A549 (cell line): ENCODE measurements around the gene PADI6. TPM values are rescaled to one million over a fixed set of nuclear protein-coding genes. Genes with fewer than 3 reads are reported as not detected.
A peak's percentile ranks its signal among the peaks of the same experiment; 100 is the strongest.

Experiments used
- ATAC-seq, 2 experiments: fragments of 200-7000 bp in 1 of 2; fragments of >200 bp in 1 of 2; cut with Nextera tagmentation in 1 of 2; cut with Tn5 transposase in 1 of 2; 3 replicates each; pipeline versions ENCODE4 v1.8.0 to v1.9.1; 2018 to 2020; ENCODE audit warnings: mild to moderate bottlenecking in 1 of 2, moderate library complexity in 1 of 2
- CTCF ChIA-PET: fragments of 300-600 bp; sonication (Branson Sonifier 250); formaldehyde crosslinking; extraction: SDS; loops from one replicate; lab custom pipeline; 2021; ENCODE audit warnings: antibody characterized with exemption, inconsistent platforms; lab: Yijun Ruan, JAX
- POLR2A ChIA-PET: fragments of 350-600 bp; formaldehyde crosslinking; extraction: SDS; loops from one replicate; lab custom pipeline; 2021; ENCODE audit warnings: antibody characterized with exemption, inconsistent platforms; lab: Yijun Ruan, JAX
- DNase-seq, 2 experiments: peaks; one replicate each; pipeline versions ENCODE4 v3.0.0 to v3.0.0-alpha.2; 2011 to 2016; ENCODE audit warnings: low read depth in 1 of 2, low spot score in 1 of 2
- FAIRE-seq: peaks from 2 replicates; lab custom pipeline; 2011; peaks lifted over from hg19 to GRCh38; lab: Jason Lieb, UNC
- H3K27ac ChIP-seq, 2 experiments: fragments of >200 bp; sonication (Bioruptor Twin); formaldehyde crosslinking; 3 replicates each; pipeline ENCODE4 v1.5.1; 2016 to 2017
- H3K4me1 ChIP-seq: fragments of >200 bp; sonication (Bioruptor Twin); formaldehyde crosslinking; 3 replicates; pipeline ENCODE4 v1.6.1; 2016
- H3K4me2 ChIP-seq: fragments of >200 bp; sonication (Bioruptor Twin); formaldehyde crosslinking; 3 replicates; pipeline ENCODE4 v1.6.1; 2016
- H3K4me3 ChIP-seq: fragments of >200 bp; sonication (Bioruptor Twin); formaldehyde crosslinking; 3 replicates; pipeline ENCODE4 v1.5.1; 2016
- H3K9me3 ChIP-seq: fragments of >200 bp; sonication (Bioruptor Twin); formaldehyde crosslinking; 3 replicates; pipeline ENCODE4 v1.6.1; 2016
- BHLHE40 ChIP-seq: IDR thresholded peaks from 2 replicates; pipeline ENCODE4 v1.6.1; 2012; ENCODE audit warnings: low read depth, low read length, inconsistent platforms
- CHD2 ChIP-seq: fragments of 150-350 bp; IDR thresholded peaks from 2 replicates; pipeline ENCODE4 v1.6.1; 2014; ENCODE audit warnings: low read length; ENCODE audit not compliant: partially characterized antibody
- FOSB ChIP-seq: fragments of 250-450 bp; sonication (Bioruptor Pico); IDR thresholded peaks from 2 replicates; pipeline ENCODE4 v1.5.0; 2020; ENCODE audit warnings: mild to moderate bottlenecking, moderate library complexity
- HOXB5 ChIP-seq: fragments of 250-450 bp; sonication (Bioruptor Pico); IDR thresholded peaks from 2 replicates; pipeline ENCODE4 v1.5.0; 2020; ENCODE audit warnings: mild to moderate bottlenecking, moderate library complexity
- JUN ChIP-seq, 2 experiments: fragments of >200 bp; sonication (Bioruptor Twin); formaldehyde crosslinking; IDR thresholded peaks; 2 replicates in 1 of 2; 3 replicates in 1 of 2; pipeline ENCODE4 v1.6.1; 2016 to 2017
- MAFK ChIP-seq: fragments of 450-650 bp; IDR thresholded peaks from 2 replicates; pipeline ENCODE4 v1.6.1; 2014; ENCODE audit not compliant: partially characterized antibody
- MYC ChIP-seq: IDR thresholded peaks from 2 replicates; pipeline ENCODE4 v1.6.1; 2012; ENCODE audit warnings: mild to moderate bottlenecking, inconsistent platforms, low read length, improper control_type of control experiment, borderline replicate concordance
- PHF8 ChIP-seq: fragments of 200-600 bp; sonication (generic); IDR thresholded peaks from 2 replicates; pipeline ENCODE4 v1.6.1; 2016; ENCODE audit warnings: low read depth, mild to moderate bottlenecking, antibody characterized with exemption, moderate library complexity, borderline replicate concordance
- POLR2A ChIP-seq: IDR thresholded peaks from 2 replicates; pipeline ENCODE4 v1.6.1; 2012; ENCODE audit warnings: mild to moderate bottlenecking, low read length
- RAD21 ChIP-seq, 2 experiments: fragments of >200 bp in 1 of 2; sonication (Bioruptor Twin) in 1 of 2; formaldehyde crosslinking in 1 of 2; IDR thresholded peaks in 1 of 2; conservative IDR thresholded peaks in 1 of 2; 2 replicates in 1 of 2; 3 replicates in 1 of 2; pipeline ENCODE4 v1.6.1; 2012 to 2018; ENCODE audit warnings: inconsistent platforms in 1 of 2
- SMC3 ChIP-seq: fragments of >200 bp; sonication (Bioruptor Twin); formaldehyde crosslinking; IDR thresholded peaks from 3 replicates; pipeline ENCODE4 v1.6.1; 2018; ENCODE audit warnings: inconsistent platforms
- TP53 ChIP-seq: fragments of 250-450 bp; sonication (Bioruptor Pico); IDR thresholded peaks from 2 replicates; pipeline ENCODE4 v1.5.0; 2021; ENCODE audit warnings: mild to moderate bottlenecking, moderate library complexity
- ZSCAN20 ChIP-seq: fragments of 250-450 bp; sonication (Bioruptor Pico); IDR thresholded peaks from 2 replicates; pipeline ENCODE4 v1.8.0; 2022; ENCODE audit warnings: mild to moderate bottlenecking, moderate library complexity
- WGBS: methylation state at CpG from one replicate; pipeline ENCODE4 v1.1.6; 2017; ENCODE audit errors: missing lambda C conversion rate; 5-methylcytosine and 5-hydroxymethylcytosine counted together
- polyA plus RNA-seq, 4 experiments: library from polyadenylated mRNA; depleted of rRNA in 3 of 4; stranded (reverse); fragments of >200 nt; fragmentation: RNase III in 1 of 4; extraction: RNeasy Plus Mini Kit Qiagen cat#74134 plus additional on column Dnase treatment in 1 of 4; gene quantifications; 2 replicates in 3 of 4; 3 replicates in 1 of 4; pipeline ENCODE4 v1.2.3, GENCODE V29; 2011 to 2017
- TF ChIP-seq, protein P1 (sequence below): fragments of >200 bp; sonication (Bioruptor Twin); formaldehyde crosslinking; IDR thresholded peaks from 3 replicates; pipeline ENCODE4 v1.6.1; 2016
- TF ChIP-seq, protein P2 (sequence below): fragments of 250-450 bp; sonication (Bioruptor Pico); IDR thresholded peaks from 2 replicates; pipeline ENCODE4 v1.5.0; 2020; ENCODE audit warnings: low read depth, mild to moderate bottlenecking, moderate library complexity
- TF ChIP-seq, protein P3 (sequence below): fragments of >200 bp; sonication (Bioruptor Twin); formaldehyde crosslinking; IDR thresholded peaks from 3 replicates; pipeline ENCODE4 v1.5.1; 2016
- TF ChIP-seq, protein P4 (sequence below): fragments of >200 bp; sonication (Bioruptor Twin); formaldehyde crosslinking; IDR thresholded peaks from 2 replicates; pipeline ENCODE4 v1.6.1; 2016
- TF ChIP-seq, protein P5 (sequence below): IDR thresholded peaks from 2 replicates; pipeline ENCODE4 v1.6.1; 2012

PADI6 gene
- polyA plus RNA-seq, 2 of the 4 experiments (the other 2 are of a cell fraction): not detected

DNA sequence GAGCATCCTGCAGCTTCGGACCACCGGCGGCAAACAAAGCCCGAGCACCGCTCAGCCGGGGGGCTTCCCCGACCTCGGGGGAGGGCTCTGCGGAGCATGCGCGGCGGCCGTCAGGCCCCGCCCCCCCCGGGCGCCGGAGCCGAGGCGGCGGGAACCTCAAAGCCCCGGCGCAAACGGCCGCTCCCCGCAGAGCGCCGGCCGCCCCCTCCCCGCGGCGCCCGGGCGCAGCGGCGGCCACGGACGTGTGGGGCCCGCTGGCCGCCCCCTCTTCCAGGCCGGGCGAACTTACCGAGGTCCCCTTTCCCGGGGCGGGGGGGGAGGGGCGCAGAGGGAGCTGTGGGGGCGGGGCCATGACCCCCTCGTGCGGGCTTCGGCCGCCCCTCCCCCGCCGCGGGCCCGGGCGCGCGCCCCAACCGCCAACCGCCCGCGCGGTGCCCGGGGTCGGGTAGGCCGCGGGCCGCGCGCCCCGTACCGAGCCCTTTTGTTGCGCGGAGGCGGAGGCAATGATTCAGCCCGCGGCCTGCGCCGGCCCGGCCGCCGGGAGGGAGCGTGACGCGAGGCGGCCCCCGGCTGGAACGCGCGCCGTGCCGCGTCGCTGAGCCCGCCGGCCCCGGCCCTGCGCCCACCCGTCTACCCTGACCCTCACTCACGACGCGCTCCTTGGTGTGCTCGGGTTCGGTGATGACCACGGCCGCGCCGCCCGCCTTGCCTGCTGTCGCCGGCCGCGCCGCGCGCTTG, 65.8 kb downstream of the PADI6 start:
- POLR2A ChIA-PET: interaction anchor here (1.9 kb wide), 1 partner anchor 15 kb away, joined by 6 read pairs; no protein-coding TSS in a partner anchor

DNA sequence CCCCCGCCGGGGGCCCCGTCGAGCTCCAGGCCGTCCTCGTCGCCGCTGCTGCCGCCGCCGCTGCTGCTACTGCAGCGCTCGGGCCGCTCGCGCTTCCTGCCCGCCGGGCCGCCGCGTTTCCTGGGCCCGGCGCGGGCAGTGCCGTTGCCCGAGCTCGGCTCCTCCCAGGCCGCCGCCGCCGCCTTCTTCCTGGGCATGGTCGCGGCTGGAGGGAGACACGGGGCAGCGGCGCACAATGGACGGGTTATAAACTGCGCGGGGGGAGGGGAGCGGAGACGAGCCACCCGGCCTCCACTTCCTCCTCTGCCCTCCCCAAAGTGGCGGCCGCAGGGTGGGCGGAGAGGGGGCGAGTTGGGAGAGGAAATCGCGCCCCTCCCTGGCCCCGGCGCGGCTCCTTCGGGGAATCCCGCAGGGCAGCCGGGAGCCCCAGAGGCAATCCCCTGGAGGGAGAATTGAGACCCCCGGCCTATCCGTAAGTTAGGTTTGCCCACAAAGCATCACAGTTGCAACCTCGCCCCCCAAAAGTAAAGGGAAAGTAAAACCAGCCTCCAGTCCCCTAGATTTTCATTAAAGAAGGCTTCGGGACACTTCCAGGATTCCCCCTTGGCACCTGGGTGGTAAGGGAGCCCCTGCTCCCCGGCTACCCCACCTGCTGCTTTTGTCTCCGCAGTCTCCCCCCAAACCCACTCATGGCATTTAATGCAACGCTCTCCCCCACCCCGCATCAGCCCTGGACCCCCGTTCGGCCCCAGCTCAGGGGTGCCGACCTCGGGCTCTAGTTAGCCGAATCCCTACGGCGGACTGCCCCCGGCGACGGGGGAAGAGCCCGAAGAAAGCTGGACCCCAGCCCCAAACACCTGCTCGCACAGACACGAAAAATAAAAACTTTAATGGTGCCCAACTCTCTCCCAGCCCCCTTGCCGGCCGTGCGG, 66.6 kb downstream of the PADI6 start:
- H3K4me1 ChIP-seq: peaks cover 47% of the 10 kb centered on the region
- WGBS: under 1% methylated on average over 8 of the region's 78 CpGs
- ChIA-PET POLR2A (interaction anchor here (1.1 to 1.9 kb wide), 3 partner anchors 14 to 113 kb away, joined by 3 to 6 read pairs (median 3); no protein-coding TSS in a partner anchor), CTCF (interaction anchor here (0.6 to 2.8 kb wide), 8 partner anchors 9 to 449 kb away, joined by 3 to 11 read pairs (median 4); no protein-coding TSS in a partner anchor)
- TF ChIP-seq HOXB5 (CRISPR knock-in tag) (0 out of 2 replicates have a peak, but pooled peaks have one; percentile 21), ZSCAN20 (CRISPR knock-in tag) (no peak), CHD2 (no peak), RAD21 (conservative IDR thresholded peaks at IDR 0.05 in 1 of 2, IDR thresholded peaks at IDR 0.05 in 1 of 2) (no peak), MYC (no peak), BHLHE40 (no peak), PHF8 (no peak), TP53 (CRISPR knock-in tag) (peak; percentile 25; the same call in 1 of the 2 replicates), POLR2A (peak; percentile 15; the same call in 1 of the 2 replicates)
- peak overlapping the region; percentile 97 to 99 for H3K27ac ChIP-seq
- FAIRE-seq: no peak
- no peaks in the 10 kb centered on the region for H3K9me3 ChIP-seq
- peak; percentile 45 to 67 for ATAC-seq
- H3K4me3 ChIP-seq: peak overlapping the region; percentile 98
- DNase-seq: peak in 1 of 2 experiments; percentile 61
- peak overlapping the region; percentile 94 for H3K4me2 ChIP-seq

More for the DNA sequence above, 65.8 kb downstream of the PADI6 start:
- Histone ChIP-seq H3K4me3 (peak overlapping the region; percentile 98), H3K9me3 (no peaks in the 10 kb centered on the region), H3K4me1 (peaks cover 38% of the 10 kb centered on the region), H3K27ac (peak overlapping the region; percentile 97 to 99), H3K4me2 (peak overlapping the region; percentile 94)
- TF ChIP-seq, protein P1, sequence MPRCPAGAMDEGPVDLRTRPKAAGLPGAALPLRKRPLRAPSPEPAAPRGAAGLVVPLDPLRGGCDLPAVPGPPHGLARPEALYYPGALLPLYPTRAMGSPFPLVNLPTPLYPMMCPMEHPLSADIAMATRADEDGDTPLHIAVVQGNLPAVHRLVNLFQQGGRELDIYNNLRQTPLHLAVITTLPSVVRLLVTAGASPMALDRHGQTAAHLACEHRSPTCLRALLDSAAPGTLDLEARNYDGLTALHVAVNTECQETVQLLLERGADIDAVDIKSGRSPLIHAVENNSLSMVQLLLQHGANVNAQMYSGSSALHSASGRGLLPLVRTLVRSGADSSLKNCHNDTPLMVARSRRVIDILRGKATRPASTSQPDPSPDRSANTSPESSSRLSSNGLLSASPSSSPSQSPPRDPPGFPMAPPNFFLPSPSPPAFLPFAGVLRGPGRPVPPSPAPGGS: peak; percentile 27; the same call in 1 of the 3 replicates
- TF ChIP-seq SMC3: no peak
- peak in 1 of 2 experiments; percentile 77; a peak in 2 of 5 replicates for TF ChIP-seq JUN (IDR thresholded peaks at IDR 0.05)
- CTCF ChIA-PET: interaction anchor here (1.2 kb wide), 1 partner anchor 17 kb away, joined by 3 read pairs; no protein-coding TSS in a partner anchor
- no peak for FAIRE-seq
- peak in 1 of 2 experiments; percentile 35 for DNase-seq
- WGBS: 10% methylated on average over 2 of the region's 115 CpGs
- peak; percentile 5 to 39; a peak in 3 of 6 replicates for ATAC-seq

DNA sequence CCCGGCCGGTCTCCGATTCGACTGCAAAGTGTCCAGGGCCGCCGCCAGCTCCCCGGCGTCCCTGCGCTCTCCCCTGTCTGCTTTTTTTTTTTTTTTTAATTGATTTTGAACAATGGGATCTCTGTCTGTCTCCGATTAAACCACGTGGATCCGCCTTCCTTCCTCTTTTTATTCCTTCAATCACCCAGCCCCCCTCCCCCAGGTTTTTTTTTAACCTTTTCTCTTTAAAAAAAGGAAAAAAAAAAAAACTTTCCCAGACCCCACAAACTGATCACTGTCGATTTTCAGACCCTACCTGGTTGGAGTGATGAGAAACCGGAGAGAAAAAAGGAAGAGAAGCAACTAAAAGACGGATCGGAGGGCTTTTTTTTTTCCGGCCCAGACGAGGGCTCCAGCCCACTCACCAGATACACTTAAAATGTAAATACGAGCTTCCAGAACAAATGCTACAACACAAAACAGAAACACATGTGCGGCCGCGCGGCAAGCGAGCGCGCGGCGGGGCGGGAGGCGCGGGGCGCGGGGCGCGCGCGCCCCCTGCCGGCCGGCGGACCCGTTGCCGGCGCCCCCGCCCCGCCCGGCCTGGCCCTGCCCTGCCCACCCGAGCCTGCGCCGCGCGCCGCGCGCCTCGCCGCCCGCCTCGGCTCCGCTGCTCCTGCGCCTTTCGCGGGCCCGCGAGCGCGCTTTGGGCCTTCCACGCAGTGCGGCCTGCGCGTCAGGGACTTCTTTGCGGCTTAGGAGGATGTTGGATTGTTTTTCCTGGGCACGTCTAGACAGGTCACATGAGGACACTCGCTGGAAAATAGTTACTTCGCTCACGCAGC, 67.5 kb downstream of the PADI6 start, which contains the start of gene RCC2:
Gene RCC2 (minus strand): TSS at position 428 of the 824 bp plus-strand sequence. CDS start 1,163 bp downstream, outside the sequence.
- ATAC-seq (peak; percentile 62 to 65), FAIRE-seq (no peak), DNase-seq (peak; percentile 44 to 79)
- 1% methylated on average over 28 of the region's 75 CpGs for WGBS
- Histone ChIP-seq H3K4me3 (peak within 1 kb of the TSS; percentile 98), H3K27ac (peak within 1 kb of the TSS; percentile 97 to 99), H3K9me3 (no peaks in the 10 kb centered on the region), H3K4me2 (peak within 1 kb of the TSS; percentile 100), H3K4me1 (peaks cover 51% of the 10 kb centered on the region)
- POLR2A ChIA-PET: interaction anchor here (0.5 to 1.9 kb wide), 7 partner anchors 13 to 1612 kb away, joined by 3 to 10 read pairs (median 3); no protein-coding TSS in a partner anchor
- CTCF ChIA-PET: interaction anchor here (0.6 to 2.8 kb wide), 11 partner anchors 8 to 450 kb away, joined by 3 to 11 read pairs (median 4); no protein-coding TSS in a partner anchor
- no peak for TF ChIP-seq RAD21 (conservative IDR thresholded peaks at IDR 0.05 in 1 of 2, IDR thresholded peaks at IDR 0.05 in 1 of 2)
- TF ChIP-seq CHD2: peak; percentile 21
- peak; percentile 57 for TF ChIP-seq POLR2A
- TF ChIP-seq MAFK: no peak
- no peak for TF ChIP-seq FOSB (CRISPR knock-in tag)
- peak; percentile 31 to 51; a peak in 2 of 5 replicates for TF ChIP-seq JUN (IDR thresholded peaks at IDR 0.05)
- TF ChIP-seq, protein P2, sequence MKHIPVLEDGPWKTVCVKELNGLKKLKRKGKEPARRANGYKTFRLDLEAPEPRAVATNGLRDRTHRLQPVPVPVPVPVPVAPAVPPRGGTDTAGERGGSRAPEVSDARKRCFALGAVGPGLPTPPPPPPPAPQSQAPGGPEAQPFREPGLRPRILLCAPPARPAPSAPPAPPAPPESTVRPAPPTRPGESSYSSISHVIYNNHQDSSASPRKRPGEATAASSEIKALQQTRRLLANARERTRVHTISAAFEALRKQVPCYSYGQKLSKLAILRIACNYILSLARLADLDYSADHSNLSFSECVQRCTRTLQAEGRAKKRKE (CRISPR knock-in tag): no peak
- TF ChIP-seq, protein P3, sequence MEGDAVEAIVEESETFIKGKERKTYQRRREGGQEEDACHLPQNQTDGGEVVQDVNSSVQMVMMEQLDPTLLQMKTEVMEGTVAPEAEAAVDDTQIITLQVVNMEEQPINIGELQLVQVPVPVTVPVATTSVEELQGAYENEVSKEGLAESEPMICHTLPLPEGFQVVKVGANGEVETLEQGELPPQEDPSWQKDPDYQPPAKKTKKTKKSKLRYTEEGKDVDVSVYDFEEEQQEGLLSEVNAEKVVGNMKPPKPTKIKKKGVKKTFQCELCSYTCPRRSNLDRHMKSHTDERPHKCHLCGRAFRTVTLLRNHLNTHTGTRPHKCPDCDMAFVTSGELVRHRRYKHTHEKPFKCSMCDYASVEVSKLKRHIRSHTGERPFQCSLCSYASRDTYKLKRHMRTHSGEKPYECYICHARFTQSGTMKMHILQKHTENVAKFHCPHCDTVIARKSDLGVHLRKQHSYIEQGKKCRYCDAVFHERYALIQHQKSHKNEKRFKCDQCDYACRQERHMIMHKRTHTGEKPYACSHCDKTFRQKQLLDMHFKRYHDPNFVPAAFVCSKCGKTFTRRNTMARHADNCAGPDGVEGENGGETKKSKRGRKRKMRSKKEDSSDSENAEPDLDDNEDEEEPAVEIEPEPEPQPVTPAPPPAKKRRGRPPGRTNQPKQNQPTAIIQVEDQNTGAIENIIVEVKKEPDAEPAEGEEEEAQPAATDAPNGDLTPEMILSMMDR: peak; percentile 48
- no peak for TF ChIP-seq SMC3
- TF ChIP-seq, protein P4, sequence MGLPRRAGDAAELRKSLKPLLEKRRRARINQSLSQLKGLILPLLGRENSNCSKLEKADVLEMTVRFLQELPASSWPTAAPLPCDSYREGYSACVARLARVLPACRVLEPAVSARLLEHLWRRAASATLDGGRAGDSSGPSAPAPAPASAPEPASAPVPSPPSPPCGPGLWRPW: no peak
- TF ChIP-seq MYC: peak; percentile 67
- TF ChIP-seq, protein P1: 0 out of 3 replicates have a peak, but pooled peaks have one; percentile 16
- TF ChIP-seq, protein P5, sequence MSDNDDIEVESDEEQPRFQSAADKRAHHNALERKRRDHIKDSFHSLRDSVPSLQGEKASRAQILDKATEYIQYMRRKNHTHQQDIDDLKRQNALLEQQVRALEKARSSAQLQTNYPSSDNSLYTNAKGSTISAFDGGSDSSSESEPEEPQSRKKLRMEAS: peak; percentile 83
